ENCODE measurements around the gene SLC22A3.

DNA sequence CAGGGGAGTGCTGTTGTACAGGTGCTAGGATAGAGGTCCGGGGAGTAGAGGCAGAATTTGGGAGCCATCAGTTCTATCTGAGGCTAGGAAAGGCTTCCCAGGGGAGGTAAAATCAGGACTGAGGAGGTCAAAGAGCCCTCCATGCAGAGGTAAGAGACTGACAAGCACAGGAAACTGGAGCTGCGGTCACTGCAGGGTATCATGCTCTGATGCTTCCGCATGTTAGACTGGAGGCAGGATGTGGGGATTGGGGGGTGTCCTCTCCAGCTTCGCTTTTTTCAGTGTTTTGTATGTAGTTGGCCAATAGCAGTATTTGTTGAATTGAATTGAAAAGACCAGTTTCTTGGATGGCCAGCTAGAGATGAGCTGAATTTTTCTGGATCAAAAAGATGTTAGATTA lies 87.8 kb downstream of the SLC22A3 start:
- TF ChIP-seq, protein P1, sequence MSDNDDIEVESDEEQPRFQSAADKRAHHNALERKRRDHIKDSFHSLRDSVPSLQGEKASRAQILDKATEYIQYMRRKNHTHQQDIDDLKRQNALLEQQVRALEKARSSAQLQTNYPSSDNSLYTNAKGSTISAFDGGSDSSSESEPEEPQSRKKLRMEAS (IDR thresholded peaks at IDR 0.05): no peak
- TF ChIP-seq SIN3A (IDR thresholded peaks at IDR 0.05; ENCODE audit: low read depth) (no peak), EGR1 (IDR thresholded peaks at IDR 0.05; ENCODE audit: low read depth) (no peak)
